Cardiac fibroblast (primary cell): ENCODE measurements around the gene HOXC12.

Source experiments
- DNase-seq, 2 donors: peaks; one replicate each; pipeline versions ENCODE4 v3.0.0 to v3.0.0-alpha.2; 2010; ENCODE audit warnings: low read depth in 2 of 2
- H3K4me3 ChIP-seq, 2 donors: replicated peaks in 1 of 2; 1 replicate in 1 of 2; 2 replicates in 1 of 2; pipeline ENCODE4 v1.5.1; 2011; ENCODE audit warnings: low read depth in 2 of 2, low read length in 2 of 2, mild to moderate bottlenecking in 2 of 2, moderate library complexity in 1 of 2
- TF ChIP-seq, protein P1 (sequence below): IDR thresholded peaks from one replicate; pipeline ENCODE4 v1.5.1; 2011; ENCODE audit warnings: low read depth, mild to moderate bottlenecking, low read length, inconsistent platforms

HOXC12 gene

DNA sequence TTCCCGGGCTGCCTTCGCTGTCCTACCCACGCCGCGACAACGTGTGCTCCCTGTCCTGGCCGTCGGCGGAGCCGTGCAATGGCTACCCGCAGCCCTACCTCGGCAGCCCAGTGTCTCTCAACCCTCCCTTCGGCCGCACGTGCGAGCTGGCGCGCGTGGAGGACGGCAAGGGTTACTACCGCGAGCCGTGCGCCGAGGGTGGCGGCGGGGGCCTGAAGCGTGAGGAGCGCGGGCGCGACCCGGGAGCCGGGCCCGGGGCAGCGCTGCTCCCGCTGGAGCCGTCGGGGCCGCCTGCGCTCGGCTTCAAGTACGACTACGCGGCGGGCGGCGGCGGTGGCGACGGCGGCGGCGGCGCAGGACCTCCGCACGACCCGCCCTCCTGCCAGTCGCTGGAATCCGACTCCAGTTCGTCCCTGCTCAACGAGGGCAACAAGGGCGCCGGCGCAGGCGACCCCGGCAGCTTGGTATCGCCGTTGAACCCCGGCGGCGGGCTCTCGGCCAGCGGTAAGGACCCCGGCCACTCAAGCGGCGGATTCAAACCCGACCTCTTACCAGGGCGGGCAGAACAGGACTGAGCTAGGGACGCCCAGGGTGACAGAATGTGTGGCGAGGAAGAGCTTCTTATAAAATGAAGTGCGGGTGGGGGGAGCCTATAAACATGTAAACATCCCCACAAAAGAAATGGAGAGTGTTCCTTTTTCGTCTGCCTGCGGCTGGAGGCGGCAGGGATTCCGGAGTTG is 503 bp downstream of the HOXC12 start:
- no peak for DNase-seq
- H3K4me3 ChIP-seq = no peak overlapping the region
- TF ChIP-seq, protein P1, sequence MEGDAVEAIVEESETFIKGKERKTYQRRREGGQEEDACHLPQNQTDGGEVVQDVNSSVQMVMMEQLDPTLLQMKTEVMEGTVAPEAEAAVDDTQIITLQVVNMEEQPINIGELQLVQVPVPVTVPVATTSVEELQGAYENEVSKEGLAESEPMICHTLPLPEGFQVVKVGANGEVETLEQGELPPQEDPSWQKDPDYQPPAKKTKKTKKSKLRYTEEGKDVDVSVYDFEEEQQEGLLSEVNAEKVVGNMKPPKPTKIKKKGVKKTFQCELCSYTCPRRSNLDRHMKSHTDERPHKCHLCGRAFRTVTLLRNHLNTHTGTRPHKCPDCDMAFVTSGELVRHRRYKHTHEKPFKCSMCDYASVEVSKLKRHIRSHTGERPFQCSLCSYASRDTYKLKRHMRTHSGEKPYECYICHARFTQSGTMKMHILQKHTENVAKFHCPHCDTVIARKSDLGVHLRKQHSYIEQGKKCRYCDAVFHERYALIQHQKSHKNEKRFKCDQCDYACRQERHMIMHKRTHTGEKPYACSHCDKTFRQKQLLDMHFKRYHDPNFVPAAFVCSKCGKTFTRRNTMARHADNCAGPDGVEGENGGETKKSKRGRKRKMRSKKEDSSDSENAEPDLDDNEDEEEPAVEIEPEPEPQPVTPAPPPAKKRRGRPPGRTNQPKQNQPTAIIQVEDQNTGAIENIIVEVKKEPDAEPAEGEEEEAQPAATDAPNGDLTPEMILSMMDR = no peak

DNA sequence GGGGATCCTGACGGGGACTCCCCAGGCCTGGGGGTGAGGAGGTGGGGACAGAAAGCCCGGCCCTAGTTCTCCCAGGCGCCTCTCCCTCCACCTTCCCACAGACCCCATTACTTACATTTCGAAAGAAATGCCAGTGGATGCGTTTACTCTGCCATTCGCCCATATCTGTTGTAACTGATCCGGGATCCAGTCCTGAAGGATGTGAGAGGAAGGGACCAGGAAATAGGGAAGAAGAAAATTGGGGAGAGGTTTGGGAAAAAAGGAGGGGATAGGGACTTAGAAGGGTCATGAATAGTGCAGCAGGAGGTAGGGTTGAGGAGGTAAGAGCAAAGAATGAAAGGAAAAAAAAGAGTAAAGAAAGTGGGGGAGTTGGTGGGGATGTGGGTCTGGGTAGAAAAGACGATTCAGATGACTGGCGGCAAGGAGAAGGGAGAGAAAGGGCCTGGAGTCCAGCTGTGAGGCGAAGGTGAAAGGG is 1.1 kb downstream of the HOXC12 start:
- DNase-seq = no peak
- TF ChIP-seq, protein P1 = no peak
- H3K4me3 ChIP-seq = no peak overlapping the region

DNA sequence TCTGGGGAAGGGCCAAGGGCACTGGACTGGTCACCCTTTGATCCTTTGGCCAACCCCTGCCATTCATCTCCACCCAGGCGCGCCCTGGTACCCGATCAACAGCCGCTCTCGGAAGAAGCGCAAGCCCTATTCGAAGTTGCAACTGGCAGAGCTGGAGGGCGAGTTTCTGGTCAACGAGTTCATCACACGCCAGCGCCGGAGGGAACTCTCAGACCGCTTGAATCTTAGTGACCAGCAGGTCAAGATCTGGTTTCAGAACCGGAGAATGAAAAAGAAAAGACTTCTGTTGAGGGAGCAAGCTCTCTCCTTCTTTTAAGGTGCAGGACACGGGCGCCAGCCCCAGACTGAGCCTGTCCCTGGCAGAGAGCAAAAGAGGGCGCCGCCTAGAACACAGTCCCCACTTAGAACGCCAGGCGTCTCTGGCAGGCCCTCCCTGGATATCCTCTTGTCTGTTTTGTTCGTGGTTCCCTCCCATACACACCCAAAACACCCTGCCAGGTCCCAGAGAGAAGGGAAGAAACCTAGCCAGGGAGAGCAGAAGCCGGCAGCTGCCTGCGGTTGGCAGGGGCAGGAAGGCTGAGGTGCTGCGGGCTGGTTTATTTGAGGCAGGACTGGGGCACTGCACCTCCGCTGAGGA is 1.7 kb downstream of the HOXC12 start:
- no peak overlapping the region for H3K4me3 ChIP-seq
- TF ChIP-seq, protein P1 = no peak
- no peak for DNase-seq

DNA sequence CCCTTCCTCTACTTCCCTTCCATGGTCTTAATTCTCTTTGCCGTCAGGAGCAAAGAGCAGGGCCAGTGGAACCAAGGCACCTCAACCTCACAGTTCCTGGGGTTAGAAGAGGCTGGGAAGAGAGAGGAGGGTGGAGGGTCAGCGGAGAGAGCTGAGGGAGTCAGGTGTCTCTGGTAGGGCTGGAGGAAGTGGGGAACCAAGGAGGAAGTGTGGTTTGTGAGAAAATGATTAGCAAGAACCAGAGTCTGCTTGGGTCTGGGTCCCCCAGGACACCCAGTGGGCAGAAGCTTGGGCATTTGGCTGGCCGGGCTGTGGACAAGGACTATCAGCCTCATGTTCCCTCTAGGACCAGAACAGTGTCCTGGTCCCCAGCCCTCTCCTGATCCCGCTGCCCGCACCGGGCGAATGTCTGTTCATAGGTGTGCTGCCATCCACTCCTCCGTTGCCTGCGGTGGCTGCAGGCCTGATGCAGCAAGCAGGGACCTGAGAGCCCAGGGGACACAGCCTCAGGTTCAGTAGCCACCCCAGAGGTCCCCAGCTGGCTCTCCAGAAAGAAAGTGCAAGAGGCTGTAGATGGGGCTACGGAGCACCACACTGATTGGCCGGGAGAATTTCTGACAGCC is 2.3 kb downstream of the HOXC12 start:
- H3K4me3 ChIP-seq = no peak overlapping the region
- TF ChIP-seq, protein P1 = no peak
- no peak for DNase-seq

DNA sequence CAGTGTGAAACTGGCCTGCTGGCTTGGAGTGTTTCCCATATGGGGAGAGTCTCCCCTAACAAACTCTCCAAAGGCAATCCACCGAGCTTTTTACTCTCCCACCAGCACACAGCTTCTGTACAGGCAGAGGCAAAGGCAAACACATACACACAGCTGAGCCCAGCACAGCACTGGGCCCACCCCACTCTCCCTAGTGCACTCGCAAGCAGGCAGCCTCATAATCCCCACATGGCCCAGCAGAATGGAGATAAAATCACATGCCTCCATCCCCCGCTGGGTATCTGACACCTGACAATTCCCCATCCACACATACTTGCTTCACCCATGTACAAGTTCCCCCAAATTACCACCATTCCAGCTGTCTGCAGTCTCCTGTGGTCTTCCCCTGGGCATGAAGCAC is 3.4 kb downstream of the HOXC12 start:
- DNase-seq = no peak
- TF ChIP-seq, protein P1 = no peak
- H3K4me3 ChIP-seq = no peak overlapping the region

DNA sequence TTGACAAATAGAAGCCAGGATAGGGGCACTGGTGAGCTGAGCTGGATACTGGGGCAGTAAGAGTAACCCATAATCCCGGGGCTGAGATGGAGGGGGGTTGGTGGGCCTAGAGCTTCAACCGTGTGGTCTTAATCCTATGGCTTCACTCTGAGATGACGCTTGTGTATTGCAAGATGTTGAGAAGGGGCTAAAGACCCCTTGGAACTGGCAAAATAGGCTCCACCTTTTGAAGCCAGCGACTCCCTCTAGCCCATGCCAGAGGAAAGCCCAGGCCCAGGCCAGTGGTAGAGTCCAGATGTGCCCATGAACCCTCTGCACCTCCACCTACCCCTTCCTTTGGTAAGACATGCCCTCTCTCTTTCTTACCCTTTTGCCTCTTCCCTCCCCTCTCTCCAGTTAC is 4.6 kb downstream of the HOXC12 start:
- TF ChIP-seq, protein P1 = no peak
- no peak for DNase-seq
- no peak overlapping the region for H3K4me3 ChIP-seq
